DOHH2 (cell line): Measurements from ENCODE around the gene TSSK6.

Experiments used
- CTCF ChIP-seq: fragments of 200-600 bp; sonication (generic); IDR thresholded peaks from one replicate; pipeline ENCODE4 v1.5.1; 2014; ENCODE audit warnings: antibody characterized with exemption, mild to moderate bottlenecking, low read depth, low read length; ENCODE audit not compliant: poor library complexity, severe bottlenecking
- EZH2phosphoT487 ChIP-seq: fragments of 200-600 bp; sonication (generic); IDR thresholded peaks from 2 replicates; pipeline ENCODE4 v1.6.1; 2017; ENCODE audit warnings: borderline replicate concordance, mild to moderate bottlenecking, antibody characterized with exemption, low read length, moderate library complexity, mixed read lengths

- TF ChIP-seq CTCF (no peak), EZH2phosphoT487 (no peak)
Observed at GRCh38 chr19:19540715-19541515, 25.6 kb upstream of the TSSK6 start.
